IMR-90 (cell line): ENCODE results near the gene THOC6. TPM values are rescaled to one million over a fixed set of nuclear protein-coding genes. Genes with fewer than 3 reads are reported as not detected.

Experiments
- ATAC-seq: fragments of 200-7000 bp; cut with Tn5 transposase; 2 replicates; pipeline ENCODE4 v1.9.1; 2020; ENCODE audit warnings: low read depth, mild to moderate bottlenecking, moderate library complexity
- BruUV-seq: library from RNA; stranded (reverse); fragments of 400-500 nt; replicated peaks from 2 replicates; lab custom pipeline; 2021; lab: Mats Ljungman, UMichigan
- CTCF ChIA-PET: fragments of 300-600 bp; formaldehyde crosslinking; extraction: SDS; loops from one replicate; lab custom pipeline; 2021; ENCODE audit warnings: antibody characterized with exemption; lab: Yijun Ruan, JAX
- POLR2A ChIA-PET: fragments of 300-600 bp; sonication (Branson Sonifier 250); formaldehyde crosslinking; loops from one replicate; lab custom pipeline; 2022; ENCODE audit warnings: antibody characterized with exemption; ENCODE audit not compliant: unreplicated experiment; lab: Charles Lee
- DNase-seq: peaks from one replicate; pipeline ENCODE4 v3.0.0; 2013
- H2AFZ ChIP-seq: replicated peaks from 2 replicates; pipeline ENCODE3; 2013; ENCODE audit warnings: low read length, mild to moderate bottlenecking; ENCODE audit not compliant: poor library complexity
- H2AK5ac ChIP-seq: 2 replicates; pipeline ENCODE4 v1.6.1; 2013; ENCODE audit warnings: low read depth, low read length, inconsistent platforms
- H2AK9ac ChIP-seq: replicated peaks from 2 replicates; pipeline ENCODE3; 2013; ENCODE audit warnings: mild to moderate bottlenecking, low read depth, low read length, moderate library complexity; ENCODE audit not compliant: poor library complexity
- H2BK120ac ChIP-seq: 2 replicates; pipeline ENCODE4 v1.6.1; 2013; ENCODE audit warnings: low read depth, low read length, inconsistent platforms
- H2BK15ac ChIP-seq: 3 replicates; pipeline ENCODE4 v1.6.1; 2013; ENCODE audit warnings: low read depth, low read length, inconsistent platforms
- H2BK20ac ChIP-seq: 2 replicates; pipeline ENCODE4 v1.6.1; 2013; ENCODE audit warnings: low read depth, mild to moderate bottlenecking, inconsistent platforms, low read length, moderate library complexity
- H2BK5ac ChIP-seq: 2 replicates; pipeline ENCODE4 v1.6.1; 2013; ENCODE audit warnings: mild to moderate bottlenecking, low read depth, low read length, inconsistent platforms; ENCODE audit not compliant: poor library complexity, severe bottlenecking
- H3K14ac ChIP-seq: replicated peaks from 2 replicates; pipeline ENCODE4 v1.6.1; 2013; ENCODE audit warnings: low read depth, low read length, inconsistent platforms
- H3K18ac ChIP-seq: 2 replicates; pipeline ENCODE4 v1.6.1; 2013; ENCODE audit warnings: low read depth, low read length, control low read depth
- H3K23ac ChIP-seq: 2 replicates; pipeline ENCODE4 v1.6.1; 2013; ENCODE audit warnings: low read depth, low read length, inconsistent platforms
- H3K27ac ChIP-seq: 2 replicates; pipeline ENCODE4 v1.5.1; 2013; ENCODE audit warnings: mild to moderate bottlenecking, control low read depth, low read length; ENCODE audit not compliant: insufficient read depth
- H3K27me3 ChIP-seq: 2 replicates; pipeline ENCODE4 v1.6.1; 2013; ENCODE audit warnings: low read length; ENCODE audit not compliant: control insufficient read depth, insufficient read depth
- H3K36me3 ChIP-seq: 2 replicates; pipeline ENCODE4 v1.6.1; 2013; ENCODE audit warnings: low read length, mixed read lengths; ENCODE audit not compliant: control insufficient read depth, insufficient read depth
- H3K4ac ChIP-seq: 2 replicates; pipeline ENCODE4 v1.6.1; 2013; ENCODE audit warnings: low read depth, low read length, inconsistent platforms
- H3K4me1 ChIP-seq: 2 replicates; pipeline ENCODE4 v1.6.1; 2013; ENCODE audit warnings: low read length, mixed read lengths; ENCODE audit not compliant: control insufficient read depth, insufficient read depth
- H3K4me2 ChIP-seq: 2 replicates; pipeline ENCODE4 v1.6.1; 2013; ENCODE audit warnings: low read depth, mild to moderate bottlenecking, control low read depth, low read length, moderate library complexity
- H3K4me3 ChIP-seq: 2 replicates; pipeline ENCODE4 v1.5.1; 2013; ENCODE audit warnings: low read depth, mild to moderate bottlenecking, control low read depth, low read length, moderate library complexity; ENCODE audit not compliant: insufficient read depth
- H3K56ac ChIP-seq: 2 replicates; pipeline ENCODE4 v1.6.1; 2013; ENCODE audit warnings: low read length, inconsistent platforms; ENCODE audit not compliant: insufficient read depth; ENCODE audit errors: extremely low read depth
- H3K79me1 ChIP-seq, 2 experiments: 2 replicates each; pipeline ENCODE4 v1.6.1; 2013; ENCODE audit warnings: low read length in 2 of 2, inconsistent platforms in 1 of 2, low read depth in 1 of 2
- H3K9ac ChIP-seq: 2 replicates; pipeline ENCODE4 v1.6.1; 2013; ENCODE audit warnings: low read depth, low read length, control low read depth
- H3K9me1 ChIP-seq: 2 replicates; pipeline ENCODE4 v1.6.1; 2013; ENCODE audit warnings: low read length, inconsistent platforms; ENCODE audit not compliant: insufficient read depth
- H3K9me3 ChIP-seq: 2 replicates; pipeline ENCODE4 v1.6.1; 2013; ENCODE audit warnings: low read length; ENCODE audit not compliant: control insufficient read depth, insufficient read depth
- H4K20me1 ChIP-seq: 2 replicates; pipeline ENCODE4 v1.6.1; 2013; ENCODE audit warnings: low read length, inconsistent platforms; ENCODE audit not compliant: insufficient read depth
- H4K5ac ChIP-seq: 2 replicates; pipeline ENCODE4 v1.6.1; 2013; ENCODE audit warnings: mild to moderate bottlenecking, low read depth, low read length, control low read depth
- H4K8ac ChIP-seq, 2 experiments: 2 replicates each; pipeline ENCODE4 v1.6.1; 2013; ENCODE audit warnings: low read depth in 2 of 2, low read length in 2 of 2, control low read depth in 1 of 2, inconsistent platforms in 1 of 2
- H4K91ac ChIP-seq: 2 replicates; pipeline ENCODE4 v1.6.1; 2013; ENCODE audit warnings: low read depth, low read length, inconsistent platforms; ENCODE audit not compliant: insufficient read depth
- BHLHE40 ChIP-seq: fragments of 150-350 bp; IDR thresholded peaks from 2 replicates; pipeline ENCODE4 v1.6.1; 2016; ENCODE audit warnings: mild to moderate bottlenecking, low read depth, low read length
- FOS ChIP-seq: fragments of 150-350 bp; IDR thresholded peaks from 2 replicates; pipeline ENCODE4 v1.6.1; 2016; ENCODE audit warnings: low read depth, low read length
- MAZ ChIP-seq: IDR thresholded peaks from 2 replicates; pipeline ENCODE4 v1.6.1; 2012; ENCODE audit warnings: low read depth, mild to moderate bottlenecking, low read length, improper control_type of control experiment, moderate library complexity, borderline replicate concordance
- MXI1 ChIP-seq: IDR thresholded peaks from 2 replicates; pipeline ENCODE4 v1.6.1; 2012; ENCODE audit warnings: low read depth, mild to moderate bottlenecking, low read length, moderate library complexity, borderline replicate concordance
- NFE2L2 ChIP-seq: fragments of 150-350 bp; IDR thresholded peaks from 2 replicates; pipeline ENCODE4 v1.6.1; 2016; ENCODE audit warnings: low read depth, mild to moderate bottlenecking, low read length
- RAD21 ChIP-seq: IDR thresholded peaks from 2 replicates; pipeline ENCODE4 v1.6.1; 2012; ENCODE audit warnings: low read length, improper control_type of control experiment
- RCOR1 ChIP-seq: IDR thresholded peaks from 2 replicates; pipeline ENCODE4 v1.6.1; 2012; ENCODE audit warnings: mild to moderate bottlenecking, low read length, improper control_type of control experiment; ENCODE audit not compliant: insufficient replicate concordance
- RFX5 ChIP-seq: IDR thresholded peaks from 2 replicates; pipeline ENCODE4 v1.8.0; 2012; ENCODE audit warnings: low read depth, mild to moderate bottlenecking, low read length, moderate library complexity
- SMC3 ChIP-seq: fragments of 150-350 bp; IDR thresholded peaks from 2 replicates; pipeline ENCODE4 v1.6.1; 2016; ENCODE audit warnings: low read depth, mild to moderate bottlenecking, antibody characterized with exemption, low read length, moderate library complexity
- WGBS, 2 experiments: methylation state at CpG; one replicate each; pipeline versions ENCODE4 v1.1.5 to v1.1.7; 2013; ENCODE audit warnings: missing lambda C conversion rate in 2 of 2; ENCODE audit not compliant: insufficient read length in 1 of 2; ENCODE audit errors: extremely low coverage in 2 of 2; 5-methylcytosine and 5-hydroxymethylcytosine counted together
- dilution Hi-C: fragments of 300-500 bp; cut with HindIII; formaldehyde crosslinking; loops from one replicate; pipeline ENCODE4 v1.14.3; 2018; ENCODE audit warnings: low sequenced_read_pairs; ENCODE audit not compliant: unreplicated experiment
- in situ Hi-C: fragments of 300-500 bp; cut with MboI; formaldehyde crosslinking; loops from 3 replicates; pipeline ENCODE4 v1.14.3; 2019; ENCODE audit warnings: low sequenced_read_pairs, inconsistent platforms, mixed read lengths
- intact Hi-C: fragments of 100-400 bp; cut with micrococcal nuclease; formaldehyde crosslinking; loops from 2 replicates; pipeline ENCODE4 v1.10.0; 2022
- polyA plus RNA-seq, 3 experiments: library from polyadenylated mRNA; depleted of rRNA; stranded (reverse); fragments of >200 nt; gene quantifications; 2 replicates each; pipeline ENCODE4 v1.2.3, GENCODE V29; 2012; ENCODE audit warnings: low replicate concordance in 1 of 3
- total RNA-seq: library from RNA; depleted of rRNA; stranded (reverse); fragments of >200 nt; gene quantifications from 2 replicates; pipeline ENCODE4 v1.2.3, GENCODE V29; 2012
- TF ChIP-seq, protein P1 (sequence below): fragments of 150-350 bp; IDR thresholded peaks from 2 replicates; pipeline ENCODE4 v1.6.1; 2016; ENCODE audit warnings: low read depth, mild to moderate bottlenecking, low read length, moderate library complexity, borderline replicate concordance
- TF ChIP-seq, protein P2 (sequence below): fragments of 150-350 bp; IDR thresholded peaks from 2 replicates; pipeline ENCODE4 v1.6.1; 2017; ENCODE audit warnings: mild to moderate bottlenecking, antibody characterized with exemption, low read length, low read depth
- TF ChIP-seq, protein P3 (sequence below): conservative IDR thresholded peaks from 2 replicates; pipeline ENCODE4 v1.5.1; 2012; ENCODE audit warnings: mild to moderate bottlenecking, low read depth, low read length, improper control_type of control experiment

THOC6 gene
- total and polyA plus RNA-seq, 2 of the 4 experiments (the other 2 are of a cell fraction), result 16.8 to 23.1 TPM

DNA sequence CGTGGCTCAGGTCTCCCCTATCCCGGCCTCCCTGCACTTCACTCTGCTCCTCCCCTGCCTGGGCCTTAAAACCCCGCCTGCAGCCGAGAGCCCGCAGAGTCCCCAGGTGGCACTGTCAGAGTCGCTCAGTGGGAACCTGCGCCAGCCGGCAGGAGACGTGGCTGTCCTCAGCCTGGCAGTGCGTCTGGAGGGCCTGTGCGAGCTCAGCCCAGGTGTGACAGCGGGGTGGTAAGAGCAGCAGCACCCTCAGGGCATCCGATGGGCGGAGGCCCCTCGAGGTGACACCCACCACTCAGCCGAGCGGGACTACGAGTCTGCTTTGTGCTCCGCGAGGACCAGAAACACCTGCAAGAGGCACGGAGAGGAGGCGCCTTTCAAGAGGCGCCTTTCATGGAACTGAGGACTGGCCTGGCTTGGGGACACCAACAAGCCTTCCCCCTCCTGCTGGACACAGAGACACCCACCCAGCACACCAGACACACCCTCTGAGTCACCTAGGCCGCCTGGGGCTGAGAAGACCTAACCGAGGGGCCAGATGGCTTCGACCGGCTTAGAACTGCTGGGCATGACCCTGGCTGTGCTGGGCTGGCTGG, 10.9 kb upstream of the THOC6 start, which contains the start of gene CLDN9:
CLDN9 (plus strand) TSS at position 96 of the 593 bp plus-strand sequence; CDS start at position 536, 440 bp downstream.
- Histone ChIP-seq H4K8ac (no peak within 1 kb of the TSS), H3K9ac (no peak within 1 kb of the TSS), H3K4ac (no peak within 1 kb of the TSS), H3K79me1 (no peaks in the 10 kb centered on the region), H2BK120ac (no peak within 1 kb of the TSS), H4K91ac (no peak within 1 kb of the TSS), H4K20me1 (peaks cover 4% of the 10 kb centered on the region; the same call in 1 of the 2 replicates), H3K9me1 (no peaks in the 10 kb centered on the region), H2BK5ac (no peak within 1 kb of the TSS), H3K4me2 (no peak within 1 kb of the TSS), H4K5ac (no peak within 1 kb of the TSS), H3K56ac (no peak within 1 kb of the TSS), H2AK9ac (no peak within 1 kb of the TSS), H3K27me3 (peaks cover 42% of the 10 kb centered on the region), H3K4me1 (peaks cover 3% of the 10 kb centered on the region; the same call in 1 of the 2 replicates), H2AFZ (peak within 1 kb of the TSS; percentile 28), H3K14ac (no peak within 1 kb of the TSS), H3K27ac (no peak within 1 kb of the TSS), H3K4me3 (no peak within 1 kb of the TSS), H3K23ac (no peak within 1 kb of the TSS), H3K9me3 (no peaks in the 10 kb centered on the region), H3K36me3 (no peaks in the 10 kb centered on the region), H2BK15ac (no peak within 1 kb of the TSS), H2BK20ac (no peak within 1 kb of the TSS), H3K18ac (no peak within 1 kb of the TSS), H2AK5ac (no peak within 1 kb of the TSS)
- TF ChIP-seq, protein P1, sequence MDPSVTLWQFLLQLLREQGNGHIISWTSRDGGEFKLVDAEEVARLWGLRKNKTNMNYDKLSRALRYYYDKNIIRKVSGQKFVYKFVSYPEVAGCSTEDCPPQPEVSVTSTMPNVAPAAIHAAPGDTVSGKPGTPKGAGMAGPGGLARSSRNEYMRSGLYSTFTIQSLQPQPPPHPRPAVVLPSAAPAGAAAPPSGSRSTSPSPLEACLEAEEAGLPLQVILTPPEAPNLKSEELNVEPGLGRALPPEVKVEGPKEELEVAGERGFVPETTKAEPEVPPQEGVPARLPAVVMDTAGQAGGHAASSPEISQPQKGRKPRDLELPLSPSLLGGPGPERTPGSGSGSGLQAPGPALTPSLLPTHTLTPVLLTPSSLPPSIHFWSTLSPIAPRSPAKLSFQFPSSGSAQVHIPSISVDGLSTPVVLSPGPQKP, result no peak
- TF ChIP-seq, protein P2, sequence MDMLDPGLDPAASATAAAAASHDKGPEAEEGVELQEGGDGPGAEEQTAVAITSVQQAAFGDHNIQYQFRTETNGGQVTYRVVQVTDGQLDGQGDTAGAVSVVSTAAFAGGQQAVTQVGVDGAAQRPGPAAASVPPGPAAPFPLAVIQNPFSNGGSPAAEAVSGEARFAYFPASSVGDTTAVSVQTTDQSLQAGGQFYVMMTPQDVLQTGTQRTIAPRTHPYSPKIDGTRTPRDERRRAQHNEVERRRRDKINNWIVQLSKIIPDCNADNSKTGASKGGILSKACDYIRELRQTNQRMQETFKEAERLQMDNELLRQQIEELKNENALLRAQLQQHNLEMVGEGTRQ, result no peak
- TF ChIP-seq NFE2L2 (no peak), FOS (no peak), MAZ (no peak), BHLHE40 (no peak), RCOR1 (no peak), MXI1 (no peak), RFX5 (no peak), RAD21 (no peak), SMC3 (no peak)
- TF ChIP-seq, protein P3, sequence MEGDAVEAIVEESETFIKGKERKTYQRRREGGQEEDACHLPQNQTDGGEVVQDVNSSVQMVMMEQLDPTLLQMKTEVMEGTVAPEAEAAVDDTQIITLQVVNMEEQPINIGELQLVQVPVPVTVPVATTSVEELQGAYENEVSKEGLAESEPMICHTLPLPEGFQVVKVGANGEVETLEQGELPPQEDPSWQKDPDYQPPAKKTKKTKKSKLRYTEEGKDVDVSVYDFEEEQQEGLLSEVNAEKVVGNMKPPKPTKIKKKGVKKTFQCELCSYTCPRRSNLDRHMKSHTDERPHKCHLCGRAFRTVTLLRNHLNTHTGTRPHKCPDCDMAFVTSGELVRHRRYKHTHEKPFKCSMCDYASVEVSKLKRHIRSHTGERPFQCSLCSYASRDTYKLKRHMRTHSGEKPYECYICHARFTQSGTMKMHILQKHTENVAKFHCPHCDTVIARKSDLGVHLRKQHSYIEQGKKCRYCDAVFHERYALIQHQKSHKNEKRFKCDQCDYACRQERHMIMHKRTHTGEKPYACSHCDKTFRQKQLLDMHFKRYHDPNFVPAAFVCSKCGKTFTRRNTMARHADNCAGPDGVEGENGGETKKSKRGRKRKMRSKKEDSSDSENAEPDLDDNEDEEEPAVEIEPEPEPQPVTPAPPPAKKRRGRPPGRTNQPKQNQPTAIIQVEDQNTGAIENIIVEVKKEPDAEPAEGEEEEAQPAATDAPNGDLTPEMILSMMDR, result no peak
- BruUV-seq, result no TSS peak
- ATAC-seq, result no peak
- DNase-seq, result no peak
- in situ Hi-C loops (no loop called here), intact Hi-C loops (no loop called here), dilution Hi-C loops (no loop called here)
- ChIA-PET POLR2A (interaction anchor here (1.4 kb wide), 1 partner anchor 10 kb away, joined by 3 read pairs; no protein-coding TSS in a partner anchor), CTCF (interaction anchor here (0.6 kb wide), 1 partner anchor 30 kb away, joined by 3 read pairs; no protein-coding TSS in a partner anchor)
- 47% methylated on average over 10 of the region's 27 CpGs; no CpG with 5 or more reads in 1 of the 2 experiments for WGBS, 2 experiments
